Measurements from ENCODE around the gene GTF2A2.

GRCh38 chr15:59676565-59676964 is 19.2 kb upstream of the GTF2A2 start:
- TF ChIP-seq CTCF (IDR thresholded peaks at IDR 0.05) (no peak), EZH2phosphoT487 (IDR thresholded peaks at IDR 0.05) (no peak)

All from neural progenitor cell (in vitro differentiated cells).